Suppressor macrophage (primary cell): ENCODE results near the gene ABCF3.
"Not testable (repeated sequence)": the region's sequence is repeated elsewhere in the genome, so short reads cannot be mapped to it uniquely, and the experiment has no call there.

ENCODE experiments used
- DNase-seq, 4 experiments: peaks; one replicate each; pipeline ENCODE4 v3.0.0-alpha.2; 2020 to 2022
- total RNA-seq, 17 experiments: gene quantifications; one replicate each; lab custom pipeline; 2026; ENCODE audit warnings: mixed read lengths in 6 of 17, inconsistent platforms in 3 of 17; lab: John Stamatoyannopoulos, UW

The ABCF3 gene
- total RNA-seq: 23.5 to 67.0 (median 38.3) reads per million in 17 experiments

- DNase-seq: peak; percentile 53 to 73 (median 62)
These were observed at the start of gene ABCF3 for GRCh38 chr3:184186184-184186901. Gene ABCF3, plus strand, starts transcription at chr3:184186199. Its CDS starts 9 bp downstream, at chr3:184186208.

- DNase-seq: no peak
These were observed 45.6 kb upstream of the ABCF3 start for GRCh38 chr3:184140436-184140835.

GRCh38 chr3:184142199-184142598, 43.8 kb upstream of the ABCF3 start:
- DNase-seq: no peak

- DNase-seq: no peak
These were observed 42.7 kb upstream of the ABCF3 start for GRCh38 chr3:184143327-184143726.

- no peak for DNase-seq
These were observed 41.5 kb upstream of the ABCF3 start for GRCh38 chr3:184144505-184144904.

- DNase-seq: peak in 2 of 4 experiments; percentile 9 to 38
These were observed 40.9 kb upstream of the ABCF3 start for GRCh38 chr3:184145111-184145524.

- DNase-seq: no peak
These were observed 40.2 kb upstream of the ABCF3 start for GRCh38 chr3:184145751-184146270.

GRCh38 chr3:184148076-184148475, 37.9 kb upstream of the ABCF3 start:
- DNase-seq: peak; percentile 11 to 61 (median 52)

- DNase-seq: no peak
These were observed 36.9 kb upstream of the ABCF3 start for GRCh38 chr3:184149123-184149522.

- DNase-seq: not testable (repeated sequence)
These were observed 36.2 kb upstream of the ABCF3 start for GRCh38 chr3:184149770-184150169.

GRCh38 chr3:184154885-184155643, 30.9 kb upstream of the ABCF3 start, which contains the start of gene DVL3:
Gene DVL3, plus strand, starts transcription at chr3:184155377. Its CDS starts 259 bp downstream, at chr3:184155636.
- peak; percentile 57 to 92 (median 81) for DNase-seq

- DNase-seq: peak in 2 of 4 experiments; percentile 48 to 61
These were observed 30.1 kb upstream of the ABCF3 start for GRCh38 chr3:184155644-184156521.

- DNase-seq: peak in 2 of 4 experiments; percentile 13 to 39
These were observed 29.5 kb upstream of the ABCF3 start for GRCh38 chr3:184156522-184156955.

GRCh38 chr3:184157206-184157605, 28.8 kb upstream of the ABCF3 start:
- no peak for DNase-seq

GRCh38 chr3:184158404-184158803, 27.6 kb upstream of the ABCF3 start:
- peak in 3 of 4 experiments; percentile 47 to 62 (median 55) for DNase-seq

GRCh38 chr3:184160456-184160855, 25.5 kb upstream of the ABCF3 start:
- DNase-seq: peak; percentile 36 to 68 (median 61)

GRCh38 chr3:184162571-184163070, 23.4 kb upstream of the ABCF3 start:
- DNase-seq: not testable (repeated sequence)

- no peak for DNase-seq
These were observed 21.2 kb upstream of the ABCF3 start for GRCh38 chr3:184164648-184165330.

GRCh38 chr3:184165543-184165942, 20.5 kb upstream of the ABCF3 start:
- no peak for DNase-seq

GRCh38 chr3:184166671-184167070, 19.3 kb upstream of the ABCF3 start:
- DNase-seq: no peak

GRCh38 chr3:184167786-184168185, 18.2 kb upstream of the ABCF3 start:
- DNase-seq: no peak
